ENCODE measurements around the gene IL19. TPM values are rescaled to one million over a fixed set of nuclear protein-coding genes. Genes with fewer than 3 reads are reported as not detected.

Gene IL19
- total and polyA plus RNA-seq, 12 donors, result not detected

DNA sequence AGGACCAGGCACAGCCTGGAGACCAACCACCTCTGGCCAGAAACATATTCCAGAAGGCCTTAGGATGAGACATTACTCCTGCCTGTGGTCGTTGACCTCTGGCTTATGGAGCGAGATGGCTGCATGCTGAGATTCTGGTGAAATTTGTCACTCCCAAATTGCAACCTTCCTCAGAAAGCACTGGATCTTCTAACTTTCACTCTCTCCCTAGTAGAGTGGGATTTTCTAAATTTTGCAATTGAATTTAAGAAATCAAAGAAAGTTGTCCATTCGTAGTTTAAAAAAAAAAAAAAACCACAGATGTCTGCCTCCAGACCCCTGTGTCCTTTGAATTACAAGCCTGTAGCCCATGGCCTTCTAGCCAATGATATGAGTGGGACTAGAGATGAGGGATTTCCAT, 30.3 kb downstream of the IL19 start:
- Histone ChIP-seq H3K27ac (no peak overlapping the region), H3K36me3 (replicated peaks in 1 of 2) (no peaks in the 10 kb centered on the region), H3K27me3 (peaks cover 4% of the 10 kb centered on the region), H3K9me3 (replicated peaks in 1 of 3) (no peaks in the 10 kb centered on the region), H3K4me1 (replicated peaks in 1 of 2) (peaks cover 5 to 7% of the 10 kb centered on the region in 2 donors), H3K4me3 (no peak overlapping the region)
- DNase-seq, result no peak
- 77 to 91% (median 82%) methylated on average over 3 of the region's 3 CpGs for WGBS, 4 donors
- TF ChIP-seq POLR2A (IDR thresholded peaks at IDR 0.05), result no peak
- TF ChIP-seq, protein P1, sequence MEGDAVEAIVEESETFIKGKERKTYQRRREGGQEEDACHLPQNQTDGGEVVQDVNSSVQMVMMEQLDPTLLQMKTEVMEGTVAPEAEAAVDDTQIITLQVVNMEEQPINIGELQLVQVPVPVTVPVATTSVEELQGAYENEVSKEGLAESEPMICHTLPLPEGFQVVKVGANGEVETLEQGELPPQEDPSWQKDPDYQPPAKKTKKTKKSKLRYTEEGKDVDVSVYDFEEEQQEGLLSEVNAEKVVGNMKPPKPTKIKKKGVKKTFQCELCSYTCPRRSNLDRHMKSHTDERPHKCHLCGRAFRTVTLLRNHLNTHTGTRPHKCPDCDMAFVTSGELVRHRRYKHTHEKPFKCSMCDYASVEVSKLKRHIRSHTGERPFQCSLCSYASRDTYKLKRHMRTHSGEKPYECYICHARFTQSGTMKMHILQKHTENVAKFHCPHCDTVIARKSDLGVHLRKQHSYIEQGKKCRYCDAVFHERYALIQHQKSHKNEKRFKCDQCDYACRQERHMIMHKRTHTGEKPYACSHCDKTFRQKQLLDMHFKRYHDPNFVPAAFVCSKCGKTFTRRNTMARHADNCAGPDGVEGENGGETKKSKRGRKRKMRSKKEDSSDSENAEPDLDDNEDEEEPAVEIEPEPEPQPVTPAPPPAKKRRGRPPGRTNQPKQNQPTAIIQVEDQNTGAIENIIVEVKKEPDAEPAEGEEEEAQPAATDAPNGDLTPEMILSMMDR (IDR thresholded peaks at IDR 0.05), result no peak
- intact Hi-C loops (cut with DNase I), result loop anchor here in 1 of 2 donors (10.0 kb wide), 1 partner anchor 66 kb away; no protein-coding TSS in a partner anchor

DNA sequence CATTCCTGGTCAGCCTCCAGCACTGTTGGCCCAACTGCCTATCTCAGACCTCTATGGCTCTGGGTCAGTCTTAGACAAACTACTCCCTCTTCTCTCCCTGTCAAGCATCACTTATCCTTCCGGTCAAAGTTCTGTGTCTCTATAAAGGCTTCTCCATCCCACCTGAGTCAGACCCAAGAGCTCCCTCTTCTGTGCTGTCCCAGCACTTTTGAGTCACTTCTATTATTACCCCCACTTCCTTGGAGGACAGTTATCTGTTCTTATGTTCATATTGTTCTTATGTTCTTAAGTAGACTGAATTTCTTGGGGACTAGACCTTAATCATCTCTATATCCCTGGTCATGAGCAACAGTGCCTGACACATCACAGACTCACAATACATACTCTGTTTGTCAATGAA, 30.9 kb downstream of the IL19 start:
- Histone ChIP-seq H3K4me3 (no peak overlapping the region), H3K27ac (no peak overlapping the region), H3K9me3 (replicated peaks in 1 of 3) (no peaks in the 10 kb centered on the region), H3K36me3 (replicated peaks in 1 of 2) (no peaks in the 10 kb centered on the region), H3K27me3 (peaks cover 4% of the 10 kb centered on the region), H3K4me1 (replicated peaks in 1 of 2) (peaks cover 5 to 7% of the 10 kb centered on the region in 2 donors)
- 75 to 93% (median 86%) methylated on average over 1 of the region's 1 CpG for WGBS, 4 donors
- no peak for TF ChIP-seq POLR2A (IDR thresholded peaks at IDR 0.05)
- TF ChIP-seq, protein P1 (IDR thresholded peaks at IDR 0.05), result no peak
- no peak for DNase-seq
- intact Hi-C loops (cut with DNase I), result loop anchor here in 1 of 2 donors (10.0 kb wide), 1 partner anchor 67 kb away; no protein-coding TSS in a partner anchor

- Histone ChIP-seq H3K27ac (no peak overlapping the region), H3K4me3 (no peak overlapping the region), H3K9me3 (replicated peaks in 1 of 3) (no peaks in the 10 kb centered on the region), H3K4me1 (replicated peaks in 1 of 2) (peaks cover 4 to 7% of the 10 kb centered on the region in 2 donors), H3K36me3 (replicated peaks in 1 of 2) (no peaks in the 10 kb centered on the region), H3K27me3 (peaks cover 4% of the 10 kb centered on the region)
- 63 to 81% (median 71%) methylated on average over 4 of the region's 4 CpGs for WGBS, 4 donors
- DNase-seq, result no peak
- no peak for TF ChIP-seq POLR2A (IDR thresholded peaks at IDR 0.05)
- TF ChIP-seq, protein P1 (IDR thresholded peaks at IDR 0.05), result no peak
- intact Hi-C loops (cut with DNase I), result loop anchor here in 1 of 2 donors (10.0 kb wide), 1 partner anchor 68 kb away; no protein-coding TSS in a partner anchor
Observed at GRCh38 chr1:206802401-206802800, 31.8 kb downstream of the IL19 start.

DNA sequence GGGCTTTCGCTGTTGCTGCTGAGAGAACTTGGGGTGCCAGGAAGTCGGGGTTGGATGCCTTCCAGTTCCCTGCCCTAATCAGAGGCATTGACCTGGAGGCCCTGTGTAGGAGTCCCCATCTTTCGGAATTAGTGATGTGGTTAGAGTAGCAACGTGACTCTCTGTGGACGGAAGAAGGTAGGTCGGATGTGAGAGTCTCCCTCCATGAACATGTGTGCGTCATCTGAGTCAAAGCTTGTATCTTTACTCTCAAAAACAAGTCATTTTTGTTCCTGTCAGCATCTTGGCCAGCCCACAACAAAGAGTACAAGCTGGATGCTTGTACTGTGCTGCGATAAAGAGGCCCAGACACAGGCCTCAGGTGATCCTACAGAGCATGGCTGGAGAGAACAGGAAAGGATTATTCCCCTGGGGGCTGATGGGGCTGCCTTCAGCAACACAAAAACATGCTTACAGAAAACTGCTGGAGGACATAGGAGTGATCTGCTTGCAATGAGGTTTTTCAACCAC, 32.7 kb downstream of the IL19 start:
- intact Hi-C loops (cut with DNase I), result loop anchor here in 1 of 2 donors (10.0 kb wide), 1 partner anchor 68 kb away; no protein-coding TSS in a partner anchor
- H3K4me3 ChIP-seq, result no peak overlapping the region
- H3K4me1 ChIP-seq (replicated peaks in 1 of 2), result no peaks in the 10 kb centered on the region
- no peak for TF ChIP-seq POLR2A (IDR thresholded peaks at IDR 0.05)
- TF ChIP-seq, protein P1 (IDR thresholded peaks at IDR 0.05), result no peak
- H3K36me3 ChIP-seq (replicated peaks in 1 of 2), result no peaks in the 10 kb centered on the region
- H3K27ac ChIP-seq, result no peak overlapping the region
- DNase-seq, result peak in 1 of 7 donors; percentile 6
- 86 to 96% (median 87%) methylated on average over 8 of the region's 8 CpGs for WGBS, 4 donors
- H3K9me3 ChIP-seq (replicated peaks in 1 of 3), result no peaks in the 10 kb centered on the region
- H3K27me3 ChIP-seq, result peaks cover 4% of the 10 kb centered on the region
